H1 (cell line): ENCODE results near the gene ZNF358. TPM values are rescaled to one million over a fixed set of nuclear protein-coding genes. Genes with fewer than 3 reads are reported as not detected.
A peak's percentile ranks its signal among the peaks of the same experiment; 100 is the strongest.

Experiments used
- ATF3 ChIP-seq: IDR thresholded peaks from 2 replicates; pipeline ENCODE4 v1.6.1; 2011; ENCODE audit warnings: low read depth, mild to moderate bottlenecking, low read length; ENCODE audit not compliant: insufficient read depth
- BCL11A ChIP-seq, 2 experiments: IDR thresholded peaks; one replicate each; pipeline ENCODE4 v1.6.1; 2011; ENCODE audit warnings: low read depth in 2 of 2, low read length in 2 of 2, mild to moderate bottlenecking in 2 of 2
- CBX8 ChIP-seq: fragments of 300-800, 300-1000 bp; sonication (generic); IDR thresholded peaks from 2 replicates; pipeline ENCODE4 v1.7.1; 2016; ENCODE audit warnings: low read depth, low read length, borderline replicate concordance
- CHD1 ChIP-seq: IDR thresholded peaks from 2 replicates; pipeline ENCODE4 v1.6.1; 2012; ENCODE audit warnings: low read depth, low read length, improper control_type of control experiment
- EGR1 ChIP-seq: IDR thresholded peaks from 2 replicates; pipeline ENCODE4 v1.6.1; 2011; ENCODE audit warnings: low read depth, low read length, borderline replicate concordance
- GTF2F1 ChIP-seq: IDR thresholded peaks from 2 replicates; pipeline ENCODE4 v1.6.1; 2012; ENCODE audit warnings: low read depth, low read length, improper control_type of control experiment, borderline replicate concordance
- HDAC2 ChIP-seq, 2 experiments: fragments of 300-600 bp in 1 of 2; sonication (generic) in 1 of 2; IDR thresholded peaks; 2 replicates each; pipeline ENCODE4 v1.6.1; 2011 to 2012; ENCODE audit warnings: low read depth in 2 of 2, low read length in 2 of 2, mild to moderate bottlenecking in 2 of 2, moderate library complexity in 2 of 2, borderline replicate concordance in 1 of 2, inconsistent platforms in 1 of 2
- KDM5A ChIP-seq: fragments of 200-600 bp; IDR thresholded peaks from 2 replicates; pipeline ENCODE4 v1.7.1; 2012; ENCODE audit warnings: mild to moderate bottlenecking, low read length, inconsistent platforms, mixed read lengths
- MAX ChIP-seq: IDR thresholded peaks from 2 replicates; pipeline ENCODE4 v1.6.1; 2012; ENCODE audit warnings: inconsistent platforms
- POLR2A ChIP-seq, 2 experiments: IDR thresholded peaks; 1 replicate in 1 of 2; 2 replicates in 1 of 2; pipeline ENCODE4 v1.6.1; 2011; ENCODE audit warnings: low read depth in 2 of 2, low read length in 2 of 2, mild to moderate bottlenecking in 2 of 2; ENCODE audit errors: control extremely low read depth in 1 of 2
- POLR2AphosphoS5 ChIP-seq: IDR thresholded peaks from 2 replicates; pipeline ENCODE4 v1.6.1; 2011; ENCODE audit warnings: low read depth, low read length
- RXRA ChIP-seq: IDR thresholded peaks from 2 replicates; pipeline ENCODE4 v1.6.1; 2011; ENCODE audit warnings: low read depth, mild to moderate bottlenecking, low read length, moderate library complexity; ENCODE audit not compliant: insufficient read depth
- SAP30 ChIP-seq: fragments of 300-600 bp; sonication (generic); IDR thresholded peaks from 2 replicates; pipeline ENCODE4 v1.7.1; 2012; ENCODE audit warnings: low read length, moderate library complexity, mild to moderate bottlenecking, inconsistent platforms; ENCODE audit not compliant: insufficient read depth, insufficient replicate concordance
- TEAD4 ChIP-seq: IDR thresholded peaks from 2 replicates; pipeline ENCODE4 v1.6.1; 2012; ENCODE audit warnings: low read depth, low read length, inconsistent platforms, mixed read lengths
- polyA plus RNA-seq, 7 experiments: library from polyadenylated mRNA; depleted of rRNA in 3 of 7; stranded (reverse) in 5 of 7; unstranded in 2 of 7; fragments of >200 nt in 5 of 7; fragments of 200-250 nt in 2 of 7; gene quantifications; 1 replicate in 5 of 7; 2 replicates in 1 of 7; 4 replicates in 1 of 7; pipeline versions ENCODE4 v1.2.1 to v1.2.3, GENCODE V29; 2011 to 2013; ENCODE audit warnings: missing spikeins in 2 of 7, mixed read lengths in 2 of 7
- total RNA-seq: library from RNA; stranded (reverse); fragmentation: NEBNext Ultra II Directional; extraction: Animal tissue kit (Norgen Biotek cat#: 25700); gene quantifications from 2 replicates; pipeline ENCODE4 v1.2.1, GENCODE V29; 2021
- TF ChIP-seq, protein P1 (sequence below): IDR thresholded peaks from 2 replicates; pipeline ENCODE4 v1.6.1; 2011; ENCODE audit warnings: low read length, improper control_type of control experiment
- TF ChIP-seq, protein P2 (sequence below): IDR thresholded peaks from 2 replicates; pipeline ENCODE4 v1.6.1; 2012; ENCODE audit warnings: low read length, inconsistent platforms

The ZNF358 gene
- total and polyA plus RNA-seq, 2 of the 8 experiments (the other 6 are each of a cell fraction or from before 2014, with no cell fraction given) = 40.0 to 60.3 TPM

- TF ChIP-seq ATF3 = no peak
- no peak for TF ChIP-seq KDM5A
- no peak; a peak in 1 of 4 replicates for TF ChIP-seq HDAC2 (IDR thresholded peaks at IDR 0.05; ENCODE audit: borderline replicate concordance in 1 of 2, low read depth in 2 of 2, low read length in 2 of 2)
- TF ChIP-seq, protein P1, sequence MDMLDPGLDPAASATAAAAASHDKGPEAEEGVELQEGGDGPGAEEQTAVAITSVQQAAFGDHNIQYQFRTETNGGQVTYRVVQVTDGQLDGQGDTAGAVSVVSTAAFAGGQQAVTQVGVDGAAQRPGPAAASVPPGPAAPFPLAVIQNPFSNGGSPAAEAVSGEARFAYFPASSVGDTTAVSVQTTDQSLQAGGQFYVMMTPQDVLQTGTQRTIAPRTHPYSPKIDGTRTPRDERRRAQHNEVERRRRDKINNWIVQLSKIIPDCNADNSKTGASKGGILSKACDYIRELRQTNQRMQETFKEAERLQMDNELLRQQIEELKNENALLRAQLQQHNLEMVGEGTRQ = no peak
- TF ChIP-seq RXRA = no peak
- peak; percentile 24; the same call in 1 of the 2 replicates for TF ChIP-seq POLR2AphosphoS5
- no peak for TF ChIP-seq GTF2F1
- no peak for TF ChIP-seq EGR1
- TF ChIP-seq, protein P2, sequence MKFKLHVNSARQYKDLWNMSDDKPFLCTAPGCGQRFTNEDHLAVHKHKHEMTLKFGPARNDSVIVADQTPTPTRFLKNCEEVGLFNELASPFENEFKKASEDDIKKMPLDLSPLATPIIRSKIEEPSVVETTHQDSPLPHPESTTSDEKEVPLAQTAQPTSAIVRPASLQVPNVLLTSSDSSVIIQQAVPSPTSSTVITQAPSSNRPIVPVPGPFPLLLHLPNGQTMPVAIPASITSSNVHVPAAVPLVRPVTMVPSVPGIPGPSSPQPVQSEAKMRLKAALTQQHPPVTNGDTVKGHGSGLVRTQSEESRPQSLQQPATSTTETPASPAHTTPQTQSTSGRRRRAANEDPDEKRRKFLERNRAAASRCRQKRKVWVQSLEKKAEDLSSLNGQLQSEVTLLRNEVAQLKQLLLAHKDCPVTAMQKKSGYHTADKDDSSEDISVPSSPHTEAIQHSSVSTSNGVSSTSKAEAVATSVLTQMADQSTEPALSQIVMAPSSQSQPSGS = no peak
- TF ChIP-seq CHD1 = no peak
- TF ChIP-seq CBX8 = no peak
- TF ChIP-seq BCL11A (IDR thresholded peaks at IDR 0.05; ENCODE audit: low read depth in 2 of 2, low read length in 2 of 2) = no peak
- TF ChIP-seq POLR2A (IDR thresholded peaks at IDR 0.05; ENCODE audit: control extremely low read depth in 1 of 2, low read depth in 2 of 2, low read length in 2 of 2) = peak in 1 of 2 experiments; percentile 57; a peak in 1 of 3 replicates
- TF ChIP-seq MAX = peak; percentile 69
- TF ChIP-seq TEAD4 = no peak
- TF ChIP-seq SAP30 = no peak
Observed at GRCh38 chr19:7533925-7534480, 18.1 kb downstream of the ZNF358 start (continued).
